ENCODE measurements around the gene HINT2.

HINT2 gene

GRCh38 chr9:35811381-35812024, 3.3 kb downstream of the HINT2 start:
- DNase-seq, result no peak

- DNase-seq, result no peak
Measured at GRCh38 chr9:35810122-35810521, 4.7 kb downstream of the HINT2 start.

- no peak for DNase-seq
Measured at GRCh38 chr9:35808433-35808832, 6.4 kb downstream of the HINT2 start.

GRCh38 chr9:35806101-35806500, 8.7 kb downstream of the HINT2 start:
- DNase-seq, result no peak

GRCh38 chr9:35801328-35802128, 13.3 kb downstream of the HINT2 start:
- no peak for DNase-seq

- no peak for DNase-seq
Measured at GRCh38 chr9:35800530-35800929, 14.3 kb downstream of the HINT2 start.

GRCh38 chr9:35798658-35799374, 16.0 kb downstream of the HINT2 start:
- no peak for DNase-seq

GRCh38 chr9:35797311-35798109, 17.3 kb downstream of the HINT2 start:
- DNase-seq, result no peak

- no peak for DNase-seq
Measured at GRCh38 chr9:35795695-35796094, 19.1 kb downstream of the HINT2 start.

GRCh38 chr9:35793461-35793860, 21.4 kb downstream of the HINT2 start:
- no peak for DNase-seq

- DNase-seq, result no peak
Measured at GRCh38 chr9:35792826-35793225, 22.0 kb downstream of the HINT2 start.

- no peak for DNase-seq
Measured at GRCh38 chr9:35792024-35792813, 22.6 kb downstream of the HINT2 start.

GRCh38 chr9:35791297-35791921, 23.4 kb downstream of the HINT2 start, which contains the start of gene NPR2:
Gene NPR2, plus strand, starts transcription at chr9:35791591. Its CDS starts 818 bp downstream, at chr9:35792409.
- no peak for DNase-seq

GRCh38 chr9:35790385-35791296, 24.2 kb downstream of the HINT2 start:
- DNase-seq, result peak; percentile 69

GRCh38 chr9:35790025-35790384, 24.8 kb downstream of the HINT2 start:
- no peak for DNase-seq

GRCh38 chr9:35789541-35789940, 25.3 kb downstream of the HINT2 start:
- no peak for DNase-seq

GRCh38 chr9:35783418-35783817, 31.4 kb downstream of the HINT2 start:
- no peak for DNase-seq

- no peak for DNase-seq
Measured at GRCh38 chr9:35781066-35781465, 33.8 kb downstream of the HINT2 start.

GRCh38 chr9:35778496-35778895, 36.3 kb downstream of the HINT2 start:
- DNase-seq, result no peak

GRCh38 chr9:35776018-35776417, 38.8 kb downstream of the HINT2 start:
- DNase-seq, result no peak

Data from NCI-H2227 treated with DMSO at 0.1 percent for 48 hours (cell line).